Left lung (tissue), 10 donors: ENCODE measurements around the gene RNF187. TPM values are rescaled to one million over a fixed set of nuclear protein-coding genes. Genes with fewer than 3 reads are reported as not detected.

Source experiments
- ATAC-seq: fragments of 200-7000 bp; cut with Tn5 transposase; one replicate; pipeline ENCODE4 v1.9.1; 2020; ENCODE audit warnings: moderate library complexity
- DNase-seq, 4 donors: peaks; one replicate each; pipeline ENCODE4 v3.0.0-alpha.2; 2013 to 2020
- H3K27ac ChIP-seq, 2 donors: fragments of 200-600 bp; sonication (generic) in 1 of 2; one replicate each; pipeline versions ENCODE4 v1.5.0 to v1.8.0; 2020 to 2021
- H3K27me3 ChIP-seq, 2 donors: fragments of 200-600 bp; sonication (generic) in 1 of 2; one replicate each; pipeline versions ENCODE4 v1.5.0 to v1.8.0; 2020 to 2021
- H3K36me3 ChIP-seq, 2 donors: fragments of 200-600 bp; sonication (generic) in 1 of 2; one replicate each; pipeline versions ENCODE4 v1.5.0 to v1.8.0; 2020 to 2021
- H3K4me1 ChIP-seq, 2 donors: fragments of 200-600 bp; one replicate each; pipeline ENCODE4 v1.8.0; 2021
- H3K4me3 ChIP-seq, 2 donors: fragments of 200-600 bp; sonication (generic) in 1 of 2; one replicate each; pipeline versions ENCODE4 v1.5.0 to v1.8.0; 2020 to 2021; ENCODE audit warnings: mild to moderate bottlenecking in 1 of 2
- H3K9me3 ChIP-seq, 2 donors: fragments of 200-600 bp; sonication (generic) in 1 of 2; one replicate each; pipeline versions ENCODE4 v1.5.0 to v1.8.0; 2020 to 2021
- CTCF ChIP-seq, 2 donors: fragments of 200-600 bp; sonication (generic) in 1 of 2; IDR thresholded peaks; one replicate each; pipeline versions ENCODE4 v1.5.0 to v1.8.0; 2021; ENCODE audit warnings: antibody characterized with exemption in 2 of 2
- intact Hi-C, 2 donors: fragments of 100-400 bp; cut with DNase I; formaldehyde crosslinking; loops; one replicate each; pipeline versions ENCODE4 v1.11.2 to v1.14.2; 2022
- polyA plus RNA-seq, 6 donors: library from polyadenylated mRNA; unstranded; fragments of 120-200 nt; gene quantifications; one replicate each; pipeline ENCODE4 v1.2.1, GENCODE V29; 2013; ENCODE audit not compliant: insufficient read length in 6 of 6
- total RNA-seq, 2 donors: library from RNA; stranded (reverse); fragmentation: NEBNext Ultra II Directional; extraction: Animal tissue kit (Norgen Biotek cat#: 25700); gene quantifications; one replicate each; pipeline ENCODE4 v1.2.1, GENCODE V29; 2021
- donor health status: DM: no; HTN: yes; CAD: no.
- donor health status: DM: no; HTN: no; CAD: no.

Gene RNF187
- total and polyA plus RNA-seq, 8 donors: 60.2 to 103 (median 78.4) TPM

GRCh38 chr1:228459091-228459993 lies 27.8 kb upstream of the RNF187 start:
- DNase-seq: peak in 1 of 4 donors; percentile 43
- peak overlapping the region in 1 of 2 donors; percentile 75 for H3K27ac ChIP-seq
- H3K9me3 ChIP-seq: no peaks in the 10 kb centered on the region
- peak; percentile 34 for ATAC-seq
- intact Hi-C loops: no loop called here
- H3K4me1 ChIP-seq: peaks cover 4 to 39% of the 10 kb centered on the region in 2 donors
- H3K27me3 ChIP-seq: peaks cover 43 to 97% of the 10 kb centered on the region in 2 donors
- peak overlapping the region; percentile 24 to 39 for H3K4me3 ChIP-seq
- H3K36me3 ChIP-seq: no peaks in the 10 kb centered on the region
- TF ChIP-seq CTCF (IDR thresholded peaks at IDR 0.05): peak; percentile 37 to 68

- ATAC-seq (no peak), DNase-seq (no peak)
- peaks cover 4 to 44% of the 10 kb centered on the region in 2 donors for H3K4me1 ChIP-seq
- peaks cover 58 to 100% of the 10 kb centered on the region in 2 donors for H3K27me3 ChIP-seq
- H3K4me3 ChIP-seq: no peak overlapping the region
- H3K9me3 ChIP-seq: no peaks in the 10 kb centered on the region
- H3K36me3 ChIP-seq: no peaks in the 10 kb centered on the region
- TF ChIP-seq CTCF (IDR thresholded peaks at IDR 0.05): no peak
- no peak overlapping the region for H3K27ac ChIP-seq
- intact Hi-C loops: no loop called here
Measured at GRCh38 chr1:228460821-228461220, 26.4 kb upstream of the RNF187 start.

GRCh38 chr1:228462560-228462959 lies 24.6 kb upstream of the RNF187 start:
- no peaks in the 10 kb centered on the region for H3K9me3 ChIP-seq
- no peak overlapping the region for H3K4me3 ChIP-seq
- TF ChIP-seq CTCF (IDR thresholded peaks at IDR 0.05): no peak
- DNase-seq (no peak), ATAC-seq (no peak)
- peaks cover 65 to 100% of the 10 kb centered on the region in 2 donors for H3K27me3 ChIP-seq
- H3K27ac ChIP-seq: no peak overlapping the region
- peaks cover 4 to 35% of the 10 kb centered on the region in 2 donors for H3K4me1 ChIP-seq
- no peaks in the 10 kb centered on the region for H3K36me3 ChIP-seq
- intact Hi-C loops: no loop called here

- H3K36me3 ChIP-seq: no peaks in the 10 kb centered on the region
- intact Hi-C loops: no loop called here
- H3K27ac ChIP-seq: no peak overlapping the region
- H3K4me3 ChIP-seq: no peak overlapping the region
- H3K9me3 ChIP-seq: no peaks in the 10 kb centered on the region
- H3K27me3 ChIP-seq: peaks cover 70 to 100% of the 10 kb centered on the region in 2 donors
- peaks cover 4 to 30% of the 10 kb centered on the region in 2 donors for H3K4me1 ChIP-seq
- ATAC-seq: no peak
- TF ChIP-seq CTCF (IDR thresholded peaks at IDR 0.05): no peak
- DNase-seq: no peak
Measured at GRCh38 chr1:228463009-228463558, 24.1 kb upstream of the RNF187 start.
